Measurements from ENCODE around the gene IFT88. TPM values are rescaled to one million over a fixed set of nuclear protein-coding genes. Genes with fewer than 3 reads are reported as not detected.
A peak's percentile ranks its signal among the peaks of the same experiment; 100 is the strongest.

IFT88 gene
- total RNA-seq, 3 donors from 2014 or later (not counting 1 experiment from before 2014, with no cell fraction given): 9.2 to 13.9 (median 13.9) TPM

- no peaks in the 10 kb centered on the region for H3K9me3 ChIP-seq (ENCODE audit: control insufficient read depth, insufficient read depth, low read length)
- H3K9me3 Mint-ChIP-seq: no peaks in the 10 kb centered on the region
- no peak for ATAC-seq
- no peak overlapping the region for H3K27ac ChIP-seq (ENCODE audit: low read length)
- peaks cover 11% of the 10 kb centered on the region for H3K27me3 ChIP-seq (ENCODE audit: control insufficient read depth, insufficient read depth, low read length)
- H3K4me1 ChIP-seq (ENCODE audit: control insufficient read depth, insufficient read depth, low read length): peaks cover 12% of the 10 kb centered on the region
- no peak overlapping the region for H3K4me3 Mint-ChIP-seq
- H3K36me3 Mint-ChIP-seq: no peaks in the 10 kb centered on the region
- H3K36me3 ChIP-seq (ENCODE audit: control insufficient read depth, insufficient read depth, low read length): no peaks in the 10 kb centered on the region
- TF ChIP-seq CTCF (IDR thresholded peaks at IDR 0.05): no peak
- H3K27ac Mint-ChIP-seq: no peak overlapping the region
- peaks cover 11 to 27% of the 10 kb centered on the region in 2 donors for H3K27me3 Mint-ChIP-seq (ENCODE audit: low read depth in 2 of 2)
- H3K4me3 ChIP-seq (ENCODE audit: low read length): no peak overlapping the region
- DNase-seq: no peak
- H3K4me1 Mint-ChIP-seq: peaks cover under 1 to 3% of the 10 kb centered on the region in 2 donors
- intact Hi-C loops (cut with micrococcal nuclease): no loop called here
- 92% methylated on average over 44 of the region's 44 CpGs for WGBS (ENCODE audit: insufficient coverage)
Measured at GRCh38 chr13:20717581-20718542, 150.9 kb downstream of the IFT88 start.

- Mint-ChIP-seq H3K4me1 (no peaks in the 10 kb centered on the region), H3K4me3 (no peak overlapping the region), H3K27me3 (ENCODE audit: low read depth in 2 of 2) (peaks cover 4 to 18% of the 10 kb centered on the region in 2 donors), H3K9me3 (no peaks in the 10 kb centered on the region), H3K36me3 (no peaks in the 10 kb centered on the region), H3K27ac (no peak overlapping the region)
- H3K9me3 ChIP-seq (ENCODE audit: control insufficient read depth, insufficient read depth, low read length): no peaks in the 10 kb centered on the region
- intact Hi-C loops (cut with micrococcal nuclease): no loop called here
- no peak for TF ChIP-seq CTCF (IDR thresholded peaks at IDR 0.05)
- ATAC-seq: peak in 1 of 3 donors; percentile 14
- 87% methylated on average over 12 of the region's 12 CpGs for WGBS (ENCODE audit: insufficient coverage)
- peaks cover 11% of the 10 kb centered on the region for H3K27me3 ChIP-seq (ENCODE audit: control insufficient read depth, insufficient read depth, low read length)
- peaks cover 12% of the 10 kb centered on the region for H3K4me1 ChIP-seq (ENCODE audit: control insufficient read depth, insufficient read depth, low read length)
- no peak overlapping the region for H3K4me3 ChIP-seq (ENCODE audit: low read length)
- no peaks in the 10 kb centered on the region for H3K36me3 ChIP-seq (ENCODE audit: control insufficient read depth, insufficient read depth, low read length)
- DNase-seq: no peak
- H3K27ac ChIP-seq (ENCODE audit: low read length): no peak overlapping the region
Measured at GRCh38 chr13:20718958-20719566, 152.1 kb downstream of the IFT88 start.

- H3K36me3 ChIP-seq (ENCODE audit: control insufficient read depth, insufficient read depth, low read length): no peaks in the 10 kb centered on the region
- H3K27me3 Mint-ChIP-seq (ENCODE audit: low read depth in 2 of 2): peaks cover 2 to 12% of the 10 kb centered on the region in 2 donors
- no peak overlapping the region for H3K4me3 ChIP-seq (ENCODE audit: low read length)
- 89% methylated on average over 13 of the region's 13 CpGs for WGBS (ENCODE audit: insufficient coverage)
- TF ChIP-seq CTCF (IDR thresholded peaks at IDR 0.05): no peak
- intact Hi-C loops (cut with micrococcal nuclease): no loop called here
- ATAC-seq (no peak), DNase-seq (no peak)
- H3K9me3 Mint-ChIP-seq: no peaks in the 10 kb centered on the region
- H3K27ac ChIP-seq (ENCODE audit: low read length): no peak overlapping the region
- no peak overlapping the region for H3K4me3 Mint-ChIP-seq
- no peak overlapping the region for H3K27ac Mint-ChIP-seq
- no peaks in the 10 kb centered on the region for H3K36me3 Mint-ChIP-seq
- H3K4me1 ChIP-seq (ENCODE audit: control insufficient read depth, insufficient read depth, low read length): peaks cover 12% of the 10 kb centered on the region
- peaks cover 11% of the 10 kb centered on the region for H3K27me3 ChIP-seq (ENCODE audit: control insufficient read depth, insufficient read depth, low read length)
- H3K4me1 Mint-ChIP-seq: no peaks in the 10 kb centered on the region
- H3K9me3 ChIP-seq (ENCODE audit: control insufficient read depth, insufficient read depth, low read length): no peaks in the 10 kb centered on the region
Measured at GRCh38 chr13:20719783-20720182, 152.8 kb downstream of the IFT88 start.

Data from natural killer cell (primary cell).